ENCODE measurements around the gene SEMA3D.
A peak's percentile ranks its signal among the peaks of the same experiment; 100 is the strongest.

Gene SEMA3D

GRCh38 chr7:85046534-85046933 is 140.3 kb downstream of the SEMA3D start:
- no peak overlapping the region for H3K4me2 ChIP-seq (ENCODE audit: low read length)
- no peaks in the 10 kb centered on the region for H3K36me3 ChIP-seq (ENCODE audit: control insufficient read depth in 1 of 2, insufficient read depth in 2 of 2, low read length in 2 of 2)
- no CpG with 5 or more reads among the region's 1 CpG for WGBS (ENCODE audit: extremely low coverage, insufficient coverage, insufficient read length)

GRCh38 chr7:85041605-85042216 is 145.1 kb downstream of the SEMA3D start:
- Histone ChIP-seq H4K91ac (ENCODE audit: low read depth, low read length) (no peak overlapping the region), H2BK120ac (ENCODE audit: insufficient read depth, low read length, poor library complexity) (no peak overlapping the region), H3K79me1 (ENCODE audit: low read length) (no peaks in the 10 kb centered on the region), H3K4me2 (ENCODE audit: low read length) (no peak overlapping the region), H3K18ac (ENCODE audit: low read length) (no peak overlapping the region), H3K4me1 (ENCODE audit: control insufficient read depth in 1 of 2, insufficient read depth in 2 of 2, low read length in 2 of 2) (no peaks in the 10 kb centered on the region), H3K79me2 (ENCODE audit: control insufficient read depth, insufficient read depth, low read length, poor library complexity) (no peaks in the 10 kb centered on the region), H3K9ac (ENCODE audit: low read length) (no peak overlapping the region), H3K4ac (ENCODE audit: low read depth, low read length) (no peak overlapping the region), H4K8ac (ENCODE audit: low read depth, low read length) (no peak overlapping the region), H3K14ac (ENCODE audit: low read length) (no peak overlapping the region), H3K4me3 (ENCODE audit: low read depth, low read length) (no peak overlapping the region), H2BK5ac (ENCODE audit: low read depth, low read length, poor library complexity) (no peak overlapping the region), H3K36me3 (ENCODE audit: control insufficient read depth in 1 of 2, insufficient read depth in 2 of 2, low read length in 2 of 2) (no peaks in the 10 kb centered on the region), H2AFZ (ENCODE audit: insufficient read depth, low read length, poor library complexity) (no peak overlapping the region), H4K12ac (ENCODE audit: low read depth, low read length) (no peak overlapping the region), H3K27ac (ENCODE audit: low read depth, low read length) (no peak overlapping the region), H3K9me3 (ENCODE audit: insufficient read depth, low read depth, low read length) (no peaks in the 10 kb centered on the region), H2BK12ac (ENCODE audit: low read length) (no peak overlapping the region), H2AK5ac (ENCODE audit: low read length) (no peak overlapping the region), H3K23ac (ENCODE audit: low read length) (no peak overlapping the region), H3K27me3 (ENCODE audit: insufficient read depth, low read length) (no peaks in the 10 kb centered on the region)
- DNase-seq, result peak; percentile 51 to 83
- WGBS (ENCODE audit: extremely low coverage, insufficient coverage, insufficient read length), result no CpG with 5 or more reads among the region's 6 CpGs

More at GRCh38 chr7:85046534-85046933, 140.3 kb downstream of the SEMA3D start:
- Histone ChIP-seq H3K79me1 (ENCODE audit: low read length) (no peaks in the 10 kb centered on the region), H3K18ac (ENCODE audit: low read length) (no peak overlapping the region), H3K27ac (ENCODE audit: low read depth, low read length) (no peak overlapping the region), H3K9me3 (ENCODE audit: insufficient read depth, low read depth, low read length) (no peaks in the 10 kb centered on the region), H2BK12ac (ENCODE audit: low read length) (no peak overlapping the region), H2BK5ac (ENCODE audit: low read depth, low read length, poor library complexity) (no peak overlapping the region), H2AFZ (ENCODE audit: insufficient read depth, low read length, poor library complexity) (no peak overlapping the region), H3K4me3 (ENCODE audit: low read depth, low read length) (no peak overlapping the region), H3K79me2 (ENCODE audit: control insufficient read depth, insufficient read depth, low read length, poor library complexity) (no peaks in the 10 kb centered on the region), H3K14ac (ENCODE audit: low read length) (no peak overlapping the region), H3K27me3 (ENCODE audit: insufficient read depth, low read length) (no peaks in the 10 kb centered on the region), H2BK120ac (ENCODE audit: insufficient read depth, low read length, poor library complexity) (no peak overlapping the region), H3K4me1 (ENCODE audit: control insufficient read depth in 1 of 2, insufficient read depth in 2 of 2, low read length in 2 of 2) (no peaks in the 10 kb centered on the region), H4K8ac (ENCODE audit: low read depth, low read length) (no peak overlapping the region), H3K23ac (ENCODE audit: low read length) (no peak overlapping the region), H4K91ac (ENCODE audit: low read depth, low read length) (no peak overlapping the region), H4K12ac (ENCODE audit: low read depth, low read length) (no peak overlapping the region), H3K4ac (ENCODE audit: low read depth, low read length) (no peak overlapping the region), H3K9ac (ENCODE audit: low read length) (no peak overlapping the region), H2AK5ac (ENCODE audit: low read length) (no peak overlapping the region)
- DNase-seq, result no peak

GRCh38 chr7:85039196-85039923 is 147.5 kb downstream of the SEMA3D start:
- Histone ChIP-seq H3K36me3 (ENCODE audit: control insufficient read depth in 1 of 2, insufficient read depth in 2 of 2, low read length in 2 of 2) (no peaks in the 10 kb centered on the region), H4K8ac (ENCODE audit: low read depth, low read length) (no peak overlapping the region), H3K27ac (ENCODE audit: low read depth, low read length) (no peak overlapping the region), H3K27me3 (ENCODE audit: insufficient read depth, low read length) (no peaks in the 10 kb centered on the region), H4K12ac (ENCODE audit: low read depth, low read length) (no peak overlapping the region), H3K79me2 (ENCODE audit: control insufficient read depth, insufficient read depth, low read length, poor library complexity) (no peaks in the 10 kb centered on the region), H3K79me1 (ENCODE audit: low read length) (no peaks in the 10 kb centered on the region), H2AK5ac (ENCODE audit: low read length) (no peak overlapping the region), H4K91ac (ENCODE audit: low read depth, low read length) (no peak overlapping the region), H3K14ac (ENCODE audit: low read length) (no peak overlapping the region), H2BK120ac (ENCODE audit: insufficient read depth, low read length, poor library complexity) (no peak overlapping the region), H3K9ac (ENCODE audit: low read length) (no peak overlapping the region), H3K4ac (ENCODE audit: low read depth, low read length) (no peak overlapping the region), H3K18ac (ENCODE audit: low read length) (no peak overlapping the region), H3K4me3 (ENCODE audit: low read depth, low read length) (no peak overlapping the region), H3K9me3 (ENCODE audit: insufficient read depth, low read depth, low read length) (no peaks in the 10 kb centered on the region), H2BK5ac (ENCODE audit: low read depth, low read length, poor library complexity) (no peak overlapping the region), H3K4me1 (ENCODE audit: control insufficient read depth in 1 of 2, insufficient read depth in 2 of 2, low read length in 2 of 2) (no peaks in the 10 kb centered on the region), H3K4me2 (ENCODE audit: low read length) (no peak overlapping the region), H3K23ac (ENCODE audit: low read length) (no peak overlapping the region), H2AFZ (ENCODE audit: insufficient read depth, low read length, poor library complexity) (no peak overlapping the region), H2BK12ac (ENCODE audit: low read length) (no peak overlapping the region)
- no CpG with 5 or more reads among the region's 11 CpGs for WGBS (ENCODE audit: extremely low coverage, insufficient coverage, insufficient read length)
- no peak for DNase-seq

- Histone ChIP-seq H2BK120ac (ENCODE audit: insufficient read depth, low read length, poor library complexity) (no peak overlapping the region), H4K91ac (ENCODE audit: low read depth, low read length) (no peak overlapping the region), H2AK5ac (ENCODE audit: low read length) (no peak overlapping the region), H3K4ac (ENCODE audit: low read depth, low read length) (no peak overlapping the region), H3K27me3 (ENCODE audit: insufficient read depth, low read length) (no peaks in the 10 kb centered on the region), H3K4me3 (ENCODE audit: low read depth, low read length) (no peak overlapping the region), H3K4me1 (ENCODE audit: control insufficient read depth in 1 of 2, insufficient read depth in 2 of 2, low read length in 2 of 2) (no peaks in the 10 kb centered on the region), H3K79me2 (ENCODE audit: control insufficient read depth, insufficient read depth, low read length, poor library complexity) (no peaks in the 10 kb centered on the region), H2BK12ac (ENCODE audit: low read length) (no peak overlapping the region), H3K79me1 (ENCODE audit: low read length) (no peaks in the 10 kb centered on the region), H3K9ac (ENCODE audit: low read length) (no peak overlapping the region), H3K27ac (ENCODE audit: low read depth, low read length) (no peak overlapping the region), H3K18ac (ENCODE audit: low read length) (no peak overlapping the region), H2AFZ (ENCODE audit: insufficient read depth, low read length, poor library complexity) (no peak overlapping the region), H4K12ac (ENCODE audit: low read depth, low read length) (no peak overlapping the region), H3K14ac (ENCODE audit: low read length) (no peak overlapping the region), H3K36me3 (ENCODE audit: control insufficient read depth in 1 of 2, insufficient read depth in 2 of 2, low read length in 2 of 2) (no peaks in the 10 kb centered on the region), H3K23ac (ENCODE audit: low read length) (no peak overlapping the region), H3K9me3 (ENCODE audit: insufficient read depth, low read depth, low read length) (no peaks in the 10 kb centered on the region), H2BK5ac (ENCODE audit: low read depth, low read length, poor library complexity) (no peak overlapping the region), H4K8ac (ENCODE audit: low read depth, low read length) (no peak overlapping the region), H3K4me2 (ENCODE audit: low read length) (no peak overlapping the region)
- no peak for DNase-seq
- WGBS (ENCODE audit: extremely low coverage, insufficient coverage, insufficient read length), result no CpG with 5 or more reads among the region's 2 CpGs
Measured at GRCh38 chr7:85038466-85038865, 148.4 kb downstream of the SEMA3D start.

All from trophoblast cell (in vitro differentiated cells and primary cell).